Mucosa of rectum (tissue), 2 donors: ENCODE measurements around the gene ATXN7L3B.
"Not testable (repeated sequence)": the region's sequence is repeated elsewhere in the genome, so short reads cannot be mapped to it uniquely, and the experiment has no call there.

Source experiments
- H3K27ac ChIP-seq, 2 donors: one replicate each; pipeline ENCODE4 v1.7.0; 2013; ENCODE audit warnings: inconsistent platforms in 2 of 2, low read depth in 2 of 2, low read length in 2 of 2
- H3K27me3 ChIP-seq, 2 donors: one replicate each; pipeline ENCODE4 v1.7.0; 2013; ENCODE audit warnings: low read length in 2 of 2; ENCODE audit not compliant: control insufficient read depth in 2 of 2, insufficient read depth in 2 of 2
- H3K36me3 ChIP-seq, 2 donors: one replicate each; pipeline ENCODE4 v1.7.0; 2013; ENCODE audit warnings: low read length in 2 of 2; ENCODE audit not compliant: control insufficient read depth in 2 of 2, insufficient read depth in 2 of 2
- H3K4me1 ChIP-seq, 2 donors: one replicate each; pipeline ENCODE4 v1.7.0; 2013; ENCODE audit warnings: low read length in 2 of 2, mild to moderate bottlenecking in 1 of 2; ENCODE audit not compliant: control insufficient read depth in 2 of 2, insufficient read depth in 2 of 2
- H3K4me3 ChIP-seq, 2 donors: one replicate each; pipeline ENCODE4 v1.7.0; 2013; ENCODE audit warnings: low read length in 2 of 2
- H3K9ac ChIP-seq, 2 donors: one replicate each; pipeline ENCODE4 v1.7.0; 2013; ENCODE audit warnings: low read length in 2 of 2, low read depth in 1 of 2, mild to moderate bottlenecking in 1 of 2
- H3K9me3 ChIP-seq, 2 donors: one replicate each; pipeline ENCODE4 v1.7.0; 2013; ENCODE audit warnings: low read length in 2 of 2; ENCODE audit not compliant: control insufficient read depth in 2 of 2
- donor health status: healthy.
- donor health status: Normal muscosa, but diverticular disease.

ATXN7L3B gene, protein sequence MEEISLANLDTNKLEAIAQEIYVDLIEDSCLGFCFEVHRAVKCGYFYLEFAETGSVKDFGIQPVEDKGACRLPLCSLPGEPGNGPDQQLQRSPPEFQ

GRCh38 chr12:74537707-74538385 is at the start of gene ATXN7L3B:
Gene ATXN7L3B (plus strand): TSS chr12:74537835. CDS start chr12:74538113, 278 bp downstream.
- peak within 1 kb of the TSS; percentile 86 to 89 for H3K9ac ChIP-seq
- H3K9me3 ChIP-seq, result no peaks in the 10 kb centered on the region
- H3K4me3 ChIP-seq, result peak within 1 kb of the TSS; percentile 85 to 88
- H3K27me3 ChIP-seq, result no peaks in the 10 kb centered on the region
- peak within 1 kb of the TSS; percentile 91 to 95 for H3K27ac ChIP-seq
- H3K36me3 ChIP-seq, result no peaks in the 10 kb centered on the region
- peaks cover 19 to 27% of the 10 kb centered on the region in 2 donors for H3K4me1 ChIP-seq

GRCh38 chr12:74488134-74488533 is 49.5 kb upstream of the ATXN7L3B start:
- Histone ChIP-seq H3K9ac (no peak overlapping the region), H3K27me3 (no peaks in the 10 kb centered on the region), H3K4me3 (no peak overlapping the region), H3K36me3 (no peaks in the 10 kb centered on the region), H3K4me1 (no peaks in the 10 kb centered on the region), H3K27ac (no peak overlapping the region), H3K9me3 (no peaks in the 10 kb centered on the region)

DNA sequence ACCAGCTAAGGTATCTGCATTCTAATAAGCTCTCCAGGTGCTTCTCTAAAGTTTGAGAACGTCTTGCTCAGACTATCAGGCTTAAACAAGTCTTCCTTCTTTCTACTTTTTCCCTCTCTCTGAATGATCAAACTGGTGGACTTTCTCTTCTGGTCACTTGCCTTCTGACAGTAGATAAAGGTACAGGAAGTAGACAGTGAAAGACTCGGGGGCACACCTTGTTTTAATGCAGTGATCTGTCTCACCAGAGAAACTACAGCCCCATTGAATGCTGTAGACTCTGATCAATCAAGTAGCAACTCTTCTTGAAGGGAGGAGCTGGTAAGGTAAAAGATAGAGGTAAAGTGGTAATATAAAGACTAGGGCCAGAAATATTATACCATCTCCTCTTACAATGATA is 48.1 kb upstream of the ATXN7L3B start:
- Histone ChIP-seq H3K9me3 (no peaks in the 10 kb centered on the region), H3K27me3 (no peaks in the 10 kb centered on the region), H3K27ac (no peak overlapping the region), H3K9ac (no peak overlapping the region), H3K36me3 (no peaks in the 10 kb centered on the region), H3K4me1 (no peaks in the 10 kb centered on the region), H3K4me3 (no peak overlapping the region)

DNA sequence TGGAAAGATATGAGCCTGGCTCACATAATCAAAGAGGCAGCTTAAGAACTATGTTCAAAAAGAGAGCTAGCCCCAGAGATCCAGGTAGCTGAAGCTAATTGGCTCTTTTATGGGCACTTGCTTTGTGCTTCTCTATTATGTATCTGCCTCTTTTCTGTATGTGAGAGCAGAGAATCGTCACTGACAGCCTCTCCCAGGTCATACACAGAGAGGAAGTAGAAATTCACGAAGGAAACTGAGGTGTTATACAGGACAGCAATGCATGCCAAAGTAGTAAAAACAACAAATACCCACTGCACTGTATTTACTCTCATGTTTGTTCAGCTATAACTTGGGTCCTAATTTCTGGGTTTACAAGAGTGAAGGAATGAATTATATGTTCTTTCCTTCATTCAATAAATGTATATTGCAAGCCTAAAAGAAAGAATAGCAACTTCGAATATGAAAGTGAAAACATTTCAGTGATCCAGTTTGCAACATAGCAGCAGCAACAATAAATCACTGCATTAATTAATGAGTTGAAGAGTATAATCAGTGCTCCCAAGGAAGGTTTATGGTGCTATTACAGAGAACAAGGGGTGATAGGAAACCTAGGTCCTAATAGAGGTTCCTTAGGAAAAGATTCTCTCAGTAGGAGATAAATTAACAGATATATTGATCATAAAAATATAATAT is 47.1 kb upstream of the ATXN7L3B start:
- Histone ChIP-seq H3K27ac (no peak overlapping the region), H3K9ac (no peak overlapping the region), H3K9me3 (no peaks in the 10 kb centered on the region), H3K27me3 (no peaks in the 10 kb centered on the region), H3K36me3 (no peaks in the 10 kb centered on the region), H3K4me1 (no peaks in the 10 kb centered on the region), H3K4me3 (peak overlapping the region in 1 of 2 donors; percentile 2)

DNA sequence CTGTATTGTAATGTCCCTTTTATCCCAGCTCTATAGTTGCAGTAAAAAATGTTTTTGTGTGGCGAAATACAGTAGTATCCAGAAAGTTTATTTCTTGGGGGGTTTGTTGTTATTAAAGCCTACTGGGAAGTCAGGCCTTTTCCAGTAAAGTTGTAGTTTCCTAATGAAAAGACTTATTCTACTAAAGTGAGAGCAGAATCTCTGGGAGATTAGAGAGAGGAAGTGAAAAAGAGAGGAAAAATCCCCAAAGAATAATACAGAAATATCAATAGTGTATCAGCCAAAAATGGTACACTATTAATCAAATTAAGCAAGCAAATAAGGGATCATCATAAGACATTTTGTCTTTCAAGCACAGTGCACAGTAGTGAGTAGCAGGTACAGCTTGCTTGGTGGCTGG is 46.3 kb upstream of the ATXN7L3B start:
- Histone ChIP-seq H3K27me3 (no peaks in the 10 kb centered on the region), H3K27ac (no peak overlapping the region), H3K9ac (no peak overlapping the region), H3K4me1 (no peaks in the 10 kb centered on the region), H3K9me3 (no peaks in the 10 kb centered on the region), H3K36me3 (no peaks in the 10 kb centered on the region), H3K4me3 (no peak overlapping the region)

- no peaks in the 10 kb centered on the region for H3K27me3 ChIP-seq
- no peaks in the 10 kb centered on the region for H3K4me1 ChIP-seq
- H3K36me3 ChIP-seq, result no peaks in the 10 kb centered on the region
- H3K27ac ChIP-seq, result no peak overlapping the region
- no peak overlapping the region for H3K4me3 ChIP-seq
- no peaks in the 10 kb centered on the region for H3K9me3 ChIP-seq
- no peak overlapping the region for H3K9ac ChIP-seq
These were observed 38.4 kb upstream of the ATXN7L3B start for GRCh38 chr12:74499192-74499591.

- not testable (repeated sequence) for H3K9me3 ChIP-seq, H3K4me3 ChIP-seq, H3K4me1 ChIP-seq, H3K27me3 ChIP-seq, H3K9ac ChIP-seq, H3K27ac ChIP-seq, H3K36me3 ChIP-seq
These were observed 28.6 kb upstream of the ATXN7L3B start for GRCh38 chr12:74508873-74509657.

DNA sequence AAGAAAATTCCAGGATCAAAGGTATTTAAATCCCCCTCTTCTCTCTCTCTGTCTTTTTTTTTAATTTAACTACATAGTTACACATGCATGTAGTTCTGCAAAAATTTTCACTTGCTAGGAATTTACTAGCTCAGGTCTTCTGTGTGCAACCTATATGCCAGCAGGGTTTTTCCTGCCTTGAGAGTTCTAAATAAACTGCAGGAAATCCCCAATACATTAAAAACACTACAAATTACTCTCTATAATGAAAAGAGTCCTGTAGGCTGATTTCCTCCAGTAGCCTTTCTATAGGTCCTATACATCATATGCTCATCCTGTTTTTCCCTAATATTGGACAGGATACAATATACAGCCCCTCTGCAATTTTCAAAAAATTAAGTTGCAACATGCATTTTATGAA is 27.7 kb upstream of the ATXN7L3B start:
- no peaks in the 10 kb centered on the region for H3K27me3 ChIP-seq
- no peaks in the 10 kb centered on the region for H3K9me3 ChIP-seq
- no peaks in the 10 kb centered on the region for H3K4me1 ChIP-seq
- H3K4me3 ChIP-seq, result no peak overlapping the region
- H3K36me3 ChIP-seq, result no peaks in the 10 kb centered on the region
- no peak overlapping the region for H3K27ac ChIP-seq
- H3K9ac ChIP-seq, result no peak overlapping the region

DNA sequence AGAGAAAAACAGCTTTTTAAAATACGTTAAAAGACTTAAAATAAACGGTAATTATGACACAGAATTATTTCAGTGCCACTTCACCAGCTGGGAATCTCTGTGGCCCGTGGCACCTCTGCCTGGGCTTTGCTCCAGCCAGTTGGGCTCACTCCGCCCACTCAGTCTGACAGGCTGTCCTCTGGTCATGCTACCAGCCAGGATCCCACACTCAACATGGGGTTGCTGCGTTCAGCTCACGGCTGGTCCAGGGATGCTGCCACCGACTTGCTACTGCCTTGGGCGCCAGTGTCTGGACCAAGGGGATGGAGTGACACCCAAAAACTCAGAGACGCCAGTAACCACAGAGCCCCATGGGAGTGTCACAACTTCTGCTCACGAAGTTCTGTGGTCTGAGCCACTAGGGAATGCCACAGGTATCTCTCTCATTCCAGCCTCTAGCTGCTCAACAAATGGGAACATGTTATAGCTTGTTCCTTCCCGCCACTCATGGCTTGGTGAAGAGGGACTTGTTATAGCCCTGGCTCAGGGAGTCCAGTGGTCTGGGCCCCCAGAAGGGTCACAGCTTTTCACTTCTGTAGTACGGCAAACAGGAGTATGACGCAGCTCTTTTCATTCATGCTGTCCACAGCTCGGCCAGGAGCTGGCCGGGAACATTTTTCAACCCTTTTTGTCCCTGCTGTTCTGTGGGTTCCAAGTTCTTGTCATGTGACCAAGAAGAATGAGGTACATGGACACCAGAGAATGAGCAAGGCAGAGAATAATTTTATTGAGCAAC is 23.4 kb upstream of the ATXN7L3B start:
- Histone ChIP-seq H3K9me3 (no peaks in the 10 kb centered on the region), H3K27me3 (no peaks in the 10 kb centered on the region), H3K4me1 (no peaks in the 10 kb centered on the region), H3K4me3 (no peak overlapping the region), H3K36me3 (no peaks in the 10 kb centered on the region), H3K9ac (no peak overlapping the region), H3K27ac (no peak overlapping the region)
